H1 (cell line): Measurements from ENCODE around the gene ZNF3. TPM values are rescaled to one million over a fixed set of nuclear protein-coding genes. Genes with fewer than 3 reads are reported as not detected.

Experiments
- CTCF ChIA-PET: fragments of 300-600 bp; sonication (Branson Sonifier 250); formaldehyde crosslinking; loops from one replicate; lab custom pipeline; 2021; ENCODE audit not compliant: partially characterized antibody; lab: Charles Lee
- POLR2A ChIA-PET: fragments of 300-600 bp; sonication (Branson Sonifier 250); formaldehyde crosslinking; loops from one replicate; lab custom pipeline; 2021; ENCODE audit warnings: inconsistent platforms; ENCODE audit not compliant: partially characterized antibody; lab: Charles Lee
- DNase-seq, 2 experiments: peaks; one replicate each; pipeline versions ENCODE4 v3.0.0 to v3.0.0-alpha.2; 2010 to 2022; ENCODE audit warnings: low spot score in 2 of 2, low read depth in 1 of 2, mixed read lengths in 1 of 2
- FAIRE-seq: peaks from 2 replicates; lab custom pipeline; 2011; peaks lifted over from hg19 to GRCh38; lab: Jason Lieb, UNC
- H2AFZ ChIP-seq: 2 replicates; pipeline ENCODE4 v1.8.1; 2012; ENCODE audit warnings: low read length, inconsistent platforms
- H2AK5ac ChIP-seq: 2 replicates; pipeline ENCODE4 v1.6.1; 2013; ENCODE audit warnings: low read depth, low read length
- H2BK120ac ChIP-seq: replicated peaks from 2 replicates; pipeline ENCODE3; 2013; ENCODE audit warnings: low read depth, low read length, inconsistent platforms
- H2BK12ac ChIP-seq: 2 replicates; pipeline ENCODE4 v1.6.1; 2013; ENCODE audit warnings: low read depth, low read length
- H2BK15ac ChIP-seq: 2 replicates; pipeline ENCODE4 v1.6.1; 2013; ENCODE audit warnings: low read length
- H2BK20ac ChIP-seq: 2 replicates; pipeline ENCODE4 v1.6.1; 2013; ENCODE audit warnings: low read length
- H2BK5ac ChIP-seq: 2 replicates; pipeline ENCODE4 v1.6.1; 2013; ENCODE audit warnings: low read depth, low read length
- H3K14ac ChIP-seq: 2 replicates; pipeline ENCODE4 v1.6.1; 2013; ENCODE audit warnings: inconsistent platforms; ENCODE audit not compliant: insufficient read length
- H3K18ac ChIP-seq: 2 replicates; pipeline ENCODE4 v1.6.1; 2013; ENCODE audit warnings: low read length; ENCODE audit errors: extremely low read depth
- H3K23ac ChIP-seq: 2 replicates; pipeline ENCODE4 v1.6.1; 2013; ENCODE audit warnings: inconsistent platforms; ENCODE audit not compliant: insufficient read length
- H3K23me2 ChIP-seq: 2 replicates; pipeline ENCODE4 v1.6.1; 2013; ENCODE audit warnings: low read depth, low read length
- H3K27ac ChIP-seq: 2 replicates; pipeline ENCODE4 v1.6.1; 2011; ENCODE audit warnings: low read depth, low read length, inconsistent platforms
- H3K27me3 ChIP-seq, 4 experiments: replicated peaks in 1 of 4; 1 replicate in 1 of 4; 2 replicates in 3 of 4; pipeline versions ENCODE4 v1.6.1 to v1.8.1; 2011 to 2013; ENCODE audit warnings: low read length in 3 of 4, mild to moderate bottlenecking in 3 of 4, inconsistent platforms in 2 of 4, mixed read lengths in 2 of 4, moderate library complexity in 1 of 4; ENCODE audit not compliant: control insufficient read depth in 3 of 4, insufficient read depth in 3 of 4; ENCODE audit errors: extremely low read depth in 1 of 4
- H3K36me3 ChIP-seq, 4 experiments: 2 replicates each; pipeline versions ENCODE4 v1.6.1 to v1.8.1; 2011 to 2013; ENCODE audit warnings: mild to moderate bottlenecking in 4 of 4, low read length in 3 of 4, moderate library complexity in 2 of 4, control low read depth in 1 of 4, inconsistent platforms in 1 of 4; ENCODE audit not compliant: insufficient read depth in 4 of 4, control insufficient read depth in 2 of 4
- H3K4ac ChIP-seq: replicated peaks from 2 replicates; pipeline ENCODE3; 2013; ENCODE audit warnings: low read length, low read depth, mixed read lengths, inconsistent platforms; ENCODE audit not compliant: insufficient read length
- H3K4me1 ChIP-seq, 4 experiments: replicated peaks in 1 of 4; 1 replicate in 1 of 4; 2 replicates in 3 of 4; pipeline versions ENCODE4 v1.6.1 to v1.8.1; 2011 to 2013; ENCODE audit warnings: low read length in 3 of 4, inconsistent platforms in 2 of 4, mixed read lengths in 1 of 4; ENCODE audit not compliant: insufficient read depth in 4 of 4, control insufficient read depth in 3 of 4
- H3K4me2 ChIP-seq, 2 experiments: 2 replicates each; pipeline versions ENCODE4 v1.6.1 to v1.8.1; 2011 to 2013; ENCODE audit warnings: low read depth in 2 of 2, low read length in 2 of 2, control low read depth in 1 of 2, inconsistent platforms in 1 of 2, mild to moderate bottlenecking in 1 of 2; ENCODE audit not compliant: insufficient read depth in 1 of 2
- H3K4me3 ChIP-seq, 4 experiments: fragments of 200-600, 300-600 bp in 1 of 4; sonication (generic), shearing (Covaris generic), sonication (Bioruptor Twin) in 1 of 4; 2 replicates each; pipeline versions ENCODE4 v1.5.1 to v1.8.1; 2011 to 2016; ENCODE audit warnings: low read length in 4 of 4, low read depth in 3 of 4, control low read depth in 2 of 4, inconsistent platforms in 2 of 4, mild to moderate bottlenecking in 2 of 4, mixed read lengths in 1 of 4, moderate library complexity in 1 of 4; ENCODE audit not compliant: insufficient read depth in 2 of 4; ENCODE audit errors: extremely low read depth in 1 of 4
- H3K56ac ChIP-seq: replicated peaks from 2 replicates; pipeline ENCODE3; 2013; ENCODE audit warnings: low read depth, mild to moderate bottlenecking, mixed read lengths, low read length, inconsistent platforms; ENCODE audit not compliant: insufficient read length
- H3K79me1 ChIP-seq: 2 replicates; pipeline ENCODE4 v1.6.1; 2013; ENCODE audit warnings: low read depth, low read length, control low read depth
- H3K79me2 ChIP-seq, 2 experiments: 2 replicates each; pipeline versions ENCODE4 v1.6.1 to v1.8.1; 2012 to 2013; ENCODE audit warnings: low read length in 2 of 2, mild to moderate bottlenecking in 2 of 2, inconsistent platforms in 1 of 2; ENCODE audit not compliant: insufficient read depth in 2 of 2, control insufficient read depth in 1 of 2
- H3K9ac ChIP-seq, 4 experiments: replicated peaks in 1 of 4; 1 replicate in 1 of 4; 2 replicates in 3 of 4; pipeline versions ENCODE4 v1.6.1 to v1.8.1; 2011 to 2013; ENCODE audit warnings: low read depth in 3 of 4, low read length in 3 of 4, control low read depth in 2 of 4, mild to moderate bottlenecking in 2 of 4, moderate library complexity in 2 of 4, inconsistent platforms in 1 of 4; ENCODE audit errors: extremely low read depth in 1 of 4
- H3K9me3 ChIP-seq, 2 experiments: 2 replicates each; pipeline versions ENCODE4 v1.6.1 to v1.8.1; 2012 to 2013; ENCODE audit warnings: mild to moderate bottlenecking in 2 of 2, moderate library complexity in 2 of 2, control low read depth in 1 of 2, inconsistent platforms in 1 of 2, low read depth in 1 of 2, low read length in 1 of 2, mixed read lengths in 1 of 2; ENCODE audit not compliant: insufficient read depth in 2 of 2
- H4K20me1 ChIP-seq, 2 experiments: replicated peaks in 1 of 2; 2 replicates each; pipeline versions ENCODE3 to v1.8.1; 2011 to 2013; ENCODE audit warnings: inconsistent platforms in 2 of 2, low read length in 2 of 2, mild to moderate bottlenecking in 1 of 2; ENCODE audit not compliant: insufficient read depth in 2 of 2, control insufficient read depth in 1 of 2
- H4K5ac ChIP-seq: 2 replicates; pipeline ENCODE4 v1.6.1; 2013; ENCODE audit warnings: low read length, low read depth, mixed read lengths, inconsistent platforms; ENCODE audit not compliant: insufficient read length
- H4K8ac ChIP-seq: 2 replicates; pipeline ENCODE4 v1.8.0; 2013; ENCODE audit warnings: mild to moderate bottlenecking, moderate library complexity, low read length, inconsistent platforms; ENCODE audit not compliant: insufficient read depth; ENCODE audit errors: extremely low read depth
- H4K91ac ChIP-seq: replicated peaks from 2 replicates; pipeline ENCODE3; 2013; ENCODE audit warnings: low read length, mixed read lengths, inconsistent platforms; ENCODE audit not compliant: insufficient read length
- ATF2 ChIP-seq: IDR thresholded peaks from 2 replicates; pipeline ENCODE4 v1.6.1; 2012; ENCODE audit warnings: low read length, inconsistent platforms
- CREB1 ChIP-seq: IDR thresholded peaks from 2 replicates; pipeline ENCODE4 v1.6.1; 2012; ENCODE audit warnings: inconsistent platforms
- E2F6 ChIP-seq: IDR thresholded peaks from 2 replicates; pipeline ENCODE4 v1.6.1; 2012; ENCODE audit warnings: inconsistent platforms
- FOSL1 ChIP-seq: IDR thresholded peaks from 2 replicates; pipeline ENCODE4 v1.6.1; 2011; ENCODE audit warnings: mild to moderate bottlenecking, low read depth, low read length, moderate library complexity; ENCODE audit not compliant: insufficient read depth
- KDM1A ChIP-seq: fragments of 200-600, 300-600 bp; sonication (generic); IDR thresholded peaks from 2 replicates; pipeline ENCODE4 v1.7.1; 2016; ENCODE audit warnings: mild to moderate bottlenecking, low read length, borderline replicate concordance
- KDM5A ChIP-seq: fragments of 200-600 bp; IDR thresholded peaks from 2 replicates; pipeline ENCODE4 v1.7.1; 2012; ENCODE audit warnings: mild to moderate bottlenecking, low read length, inconsistent platforms, mixed read lengths
- SAP30 ChIP-seq: fragments of 300-600 bp; sonication (generic); IDR thresholded peaks from 2 replicates; pipeline ENCODE4 v1.7.1; 2012; ENCODE audit warnings: low read length, moderate library complexity, mild to moderate bottlenecking, inconsistent platforms; ENCODE audit not compliant: insufficient read depth, insufficient replicate concordance
- SIRT6 ChIP-seq: IDR thresholded peaks from one replicate; pipeline ENCODE4 v1.7.1; 2012; ENCODE audit warnings: low read length, inconsistent platforms
- TAF1 ChIP-seq: IDR thresholded peaks from 2 replicates; pipeline ENCODE4 v1.6.1; 2011; ENCODE audit warnings: mild to moderate bottlenecking, low read depth, low read length
- USF2 ChIP-seq: IDR thresholded peaks from 2 replicates; pipeline ENCODE4 v1.6.1; 2011; ENCODE audit warnings: low read length, improper control_type of control experiment
- WGBS, 2 experiments: shearing (Covaris generic) in 1 of 2; methylation state at CpG; one replicate each; pipeline versions ENCODE4 v1.1.6 to v1.1.7; 2013 to 2015; ENCODE audit warnings: low lambda C conversion rate in 2 of 2, mixed read lengths in 2 of 2, inconsistent platforms in 1 of 2, low coverage in 1 of 2, missing lambda C conversion rate in 1 of 2; ENCODE audit not compliant: insufficient replicate concordance in 2 of 2, insufficient coverage in 1 of 2, insufficient read length in 1 of 2; ENCODE audit errors: extremely low coverage in 1 of 2, missing lambda C conversion rate in 1 of 2; 5-methylcytosine and 5-hydroxymethylcytosine counted together
- polyA plus RNA-seq, 7 experiments: library from polyadenylated mRNA; depleted of rRNA in 3 of 7; stranded (reverse) in 5 of 7; unstranded in 2 of 7; fragments of >200 nt in 5 of 7; fragments of 200-250 nt in 2 of 7; gene quantifications; 1 replicate in 5 of 7; 2 replicates in 1 of 7; 4 replicates in 1 of 7; pipeline versions ENCODE4 v1.2.1 to v1.2.3, GENCODE V29; 2011 to 2013; ENCODE audit warnings: missing spikeins in 2 of 7, mixed read lengths in 2 of 7
- total RNA-seq: library from RNA; stranded (reverse); fragmentation: NEBNext Ultra II Directional; extraction: Animal tissue kit (Norgen Biotek cat#: 25700); gene quantifications from 2 replicates; pipeline ENCODE4 v1.2.1, GENCODE V29; 2021

The ZNF3 gene
- total and polyA plus RNA-seq, 2 of the 8 experiments (the other 6 are each of a cell fraction or from before 2014, with no cell fraction given), result 26.9 to 49.1 TPM

GRCh38 chr7:100120733-100121036 lies 39.2 kb upstream of the ZNF3 start:
- Histone ChIP-seq H2BK12ac (no peak overlapping the region), H3K56ac (no peak overlapping the region), H4K20me1 (peaks cover 0 to 1% of the 10 kb centered on the region in 2 experiments), H2BK20ac (no peak overlapping the region), H3K4me1 (peaks cover 0 to 5% (median 1%) of the 10 kb centered on the region in 4 experiments; a peak in 4 of 7 replicates), H3K9ac (no peak overlapping the region), H3K9me3 (no peaks in the 10 kb centered on the region), H3K4ac (no peak overlapping the region), H3K36me3 (no peaks in the 10 kb centered on the region), H3K18ac (no peak overlapping the region), H4K8ac (no peak overlapping the region), H4K91ac (no peak overlapping the region), H3K23ac (no peak overlapping the region), H3K79me2 (peaks cover 0 to 6% of the 10 kb centered on the region in 2 experiments; a peak in 1 of 4 replicates), H4K5ac (no peak overlapping the region), H3K79me1 (0 out of 2 replicates have a peak, but pooled peaks cover 4% of the 10 kb centered on the region), H3K27ac (no peak overlapping the region), H3K4me2 (peak overlapping the region; percentile 74 to 92), H3K4me3 (peak overlapping the region in 3 of 4 experiments; percentile 75 to 98 (median 92); a peak in 4 of 8 replicates), H2BK5ac (no peak overlapping the region), H2BK120ac (no peak overlapping the region), H3K27me3 (no peaks in the 10 kb centered on the region), H2AK5ac (no peak overlapping the region), H3K23me2 (peaks cover 8% of the 10 kb centered on the region), H3K14ac (no peak overlapping the region), H2AFZ (no peak overlapping the region), H2BK15ac (no peak overlapping the region)
- whole genome bisulfite sequencing, 2 experiments, result 89% methylated on average over 1 of the region's 1 CpG; no CpG with 5 or more reads in 1 of the 2 experiments
- DNase-seq (no peak), FAIRE-seq (no peak)
- CTCF ChIA-PET, result interaction anchor here (0.7 to 1.6 kb wide), 4 partner anchors 10 to 96 kb away, joined by 3 to 10 read pairs (median 4); no protein-coding TSS in a partner anchor
- POLR2A ChIA-PET, result interaction anchor here (1.1 to 19.1 kb wide), 8 partner anchors 9 to 47 kb away, joined by 4 to 414 read pairs (median 7); partner anchors contain the start of genes AP4M1, COPS6, GAL3ST4 and MCM7
- TF ChIP-seq KDM1A (no peak), E2F6 (no peak), SAP30 (no peak), SIRT6 (no peak), FOSL1 (no peak), CREB1 (no peak), KDM5A (no peak), USF2 (no peak), ATF2 (no peak), TAF1 (no peak)
